ENCODE results near the gene ADGRB3. TPM values are rescaled to one million over a fixed set of nuclear protein-coding genes. Genes with fewer than 3 reads are reported as not detected.

Gene ADGRB3
- total RNA-seq, 1 donor from 2014 or later = 2.7 TPM

DNA sequence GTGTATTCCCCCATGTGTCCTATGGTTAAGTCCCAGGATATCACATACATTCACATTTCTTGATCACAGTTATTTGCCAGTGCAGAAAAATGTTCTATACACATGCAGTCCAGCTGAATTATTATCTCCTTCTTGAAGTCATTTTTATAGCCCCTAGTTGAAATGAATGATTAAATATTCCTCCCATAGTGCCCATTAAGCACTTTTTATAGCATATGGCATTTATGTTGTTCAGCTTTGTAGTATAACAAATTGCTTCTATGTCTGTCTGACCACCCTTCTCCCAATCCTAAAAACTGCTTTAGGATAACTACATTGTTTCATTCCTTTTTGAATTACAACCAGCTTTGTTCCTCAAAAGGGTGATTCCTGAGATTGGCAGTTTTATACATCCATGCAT lies 123.5 kb downstream of the ADGRB3 start:
- TF ChIP-seq, protein P1, sequence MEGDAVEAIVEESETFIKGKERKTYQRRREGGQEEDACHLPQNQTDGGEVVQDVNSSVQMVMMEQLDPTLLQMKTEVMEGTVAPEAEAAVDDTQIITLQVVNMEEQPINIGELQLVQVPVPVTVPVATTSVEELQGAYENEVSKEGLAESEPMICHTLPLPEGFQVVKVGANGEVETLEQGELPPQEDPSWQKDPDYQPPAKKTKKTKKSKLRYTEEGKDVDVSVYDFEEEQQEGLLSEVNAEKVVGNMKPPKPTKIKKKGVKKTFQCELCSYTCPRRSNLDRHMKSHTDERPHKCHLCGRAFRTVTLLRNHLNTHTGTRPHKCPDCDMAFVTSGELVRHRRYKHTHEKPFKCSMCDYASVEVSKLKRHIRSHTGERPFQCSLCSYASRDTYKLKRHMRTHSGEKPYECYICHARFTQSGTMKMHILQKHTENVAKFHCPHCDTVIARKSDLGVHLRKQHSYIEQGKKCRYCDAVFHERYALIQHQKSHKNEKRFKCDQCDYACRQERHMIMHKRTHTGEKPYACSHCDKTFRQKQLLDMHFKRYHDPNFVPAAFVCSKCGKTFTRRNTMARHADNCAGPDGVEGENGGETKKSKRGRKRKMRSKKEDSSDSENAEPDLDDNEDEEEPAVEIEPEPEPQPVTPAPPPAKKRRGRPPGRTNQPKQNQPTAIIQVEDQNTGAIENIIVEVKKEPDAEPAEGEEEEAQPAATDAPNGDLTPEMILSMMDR (IDR thresholded peaks at IDR 0.05) = no peak
- TF ChIP-seq POLR2AphosphoS5 (IDR thresholded peaks at IDR 0.05; ENCODE audit: insufficient read depth in 1 of 2, low read depth in 1 of 2) (no peak), POLR2A (IDR thresholded peaks at IDR 0.05) (no peak)
- Histone ChIP-seq H3K4me1 (no peaks in the 10 kb centered on the region), H3K36me3 (no peaks in the 10 kb centered on the region), H3K27me3 (no peaks in the 10 kb centered on the region), H3K27ac (no peak overlapping the region), H3K4me3 (no peak overlapping the region), H3K9me3 (no peaks in the 10 kb centered on the region)
- intact Hi-C loops (cut with DNase I) = no loop called here
- no peak for DNase-seq (ENCODE audit: extremely low spot score in 2 of 2)

DNA sequence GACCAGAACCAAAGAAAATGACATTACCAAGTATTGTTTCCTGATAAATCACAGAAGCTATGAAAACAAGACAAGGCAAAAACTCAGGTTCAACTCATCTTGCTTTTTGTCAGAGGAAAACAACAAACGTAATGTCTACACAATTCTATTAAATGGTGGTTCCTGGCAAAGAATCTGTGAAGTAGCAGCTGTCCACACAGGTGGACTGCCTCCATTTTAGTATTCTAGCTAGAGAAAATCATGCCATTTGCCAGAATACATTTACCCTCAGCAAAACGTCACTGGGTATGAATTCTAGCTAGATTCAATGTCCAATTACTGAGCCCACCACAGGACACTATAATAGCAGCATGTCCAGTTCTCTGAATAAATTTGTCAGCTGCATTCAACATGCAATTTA lies 125.4 kb downstream of the ADGRB3 start:
- DNase-seq (ENCODE audit: extremely low spot score in 2 of 2) = no peak
- Histone ChIP-seq H3K9me3 (no peaks in the 10 kb centered on the region), H3K27ac (no peak overlapping the region), H3K27me3 (no peaks in the 10 kb centered on the region), H3K36me3 (no peaks in the 10 kb centered on the region), H3K4me3 (no peak overlapping the region), H3K4me1 (no peaks in the 10 kb centered on the region)
- no peak for TF ChIP-seq POLR2AphosphoS5 (IDR thresholded peaks at IDR 0.05; ENCODE audit: insufficient read depth in 1 of 2, low read depth in 1 of 2)
- no peak for TF ChIP-seq POLR2A (IDR thresholded peaks at IDR 0.05)
- TF ChIP-seq, protein P1 (IDR thresholded peaks at IDR 0.05) = no peak
- intact Hi-C loops (cut with DNase I) = no loop called here

DNA sequence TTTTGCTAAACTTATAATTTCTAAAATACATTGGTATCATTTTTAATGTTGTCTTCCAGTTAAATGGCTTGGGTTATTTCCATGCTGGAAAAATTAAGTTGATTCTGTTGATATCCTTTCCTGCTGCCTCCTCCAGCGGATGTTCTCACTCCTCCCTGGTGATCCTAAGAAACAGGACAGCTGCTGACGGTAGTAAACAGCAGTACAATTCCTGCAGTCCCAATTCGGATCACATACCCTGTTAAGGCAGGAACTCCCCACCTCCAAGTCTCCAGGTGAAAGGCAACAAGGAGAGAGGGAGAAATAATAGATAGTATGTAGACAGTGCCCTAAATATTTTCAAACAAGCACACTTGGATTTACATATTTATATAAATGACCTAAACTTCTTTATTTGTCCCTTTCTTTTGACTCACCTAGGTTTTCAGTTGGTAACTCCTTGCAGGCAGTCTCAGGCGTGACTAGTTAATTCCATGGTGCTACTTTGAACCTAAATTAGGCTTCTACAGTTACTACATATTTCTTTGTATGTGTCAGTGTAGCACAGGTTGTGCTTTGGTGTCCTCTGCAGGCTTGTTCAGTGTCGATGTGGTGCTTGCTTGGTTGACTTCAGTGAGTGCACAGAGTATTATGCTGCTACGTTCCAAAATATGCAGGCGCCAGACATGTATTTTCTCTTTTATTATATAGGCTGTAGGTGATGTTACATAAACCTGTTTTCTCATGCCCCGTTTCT lies 126.0 kb downstream of the ADGRB3 start:
- no peak for TF ChIP-seq POLR2A (IDR thresholded peaks at IDR 0.05)
- TF ChIP-seq, protein P1 (IDR thresholded peaks at IDR 0.05) = no peak
- TF ChIP-seq POLR2AphosphoS5 (IDR thresholded peaks at IDR 0.05; ENCODE audit: insufficient read depth in 1 of 2, low read depth in 1 of 2) = no peak
- Histone ChIP-seq H3K27me3 (no peaks in the 10 kb centered on the region), H3K36me3 (no peaks in the 10 kb centered on the region), H3K4me3 (no peak overlapping the region), H3K9me3 (no peaks in the 10 kb centered on the region), H3K4me1 (no peaks in the 10 kb centered on the region), H3K27ac (no peak overlapping the region)
- intact Hi-C loops (cut with DNase I) = no loop called here
- no peak for DNase-seq (ENCODE audit: extremely low spot score in 2 of 2)

DNA sequence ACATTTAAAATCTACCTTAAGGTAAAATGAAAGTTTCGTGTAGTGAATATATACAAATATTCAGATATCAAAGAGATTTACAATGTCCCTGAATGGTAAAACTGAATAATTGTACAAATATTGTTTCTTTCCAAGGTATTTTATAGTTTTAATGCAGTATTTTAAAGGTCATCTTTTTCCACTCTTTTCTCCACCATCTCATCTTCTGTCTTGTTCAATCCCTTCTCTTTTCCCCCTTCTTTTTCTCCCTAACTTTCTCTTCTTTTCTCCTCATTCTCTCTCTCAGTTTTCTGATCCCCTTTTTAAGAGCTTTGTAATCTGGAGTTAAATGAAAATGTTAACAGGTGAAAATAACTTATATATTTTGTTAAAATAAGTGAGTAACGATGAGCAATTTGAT lies 126.9 kb downstream of the ADGRB3 start:
- H3K4me3 ChIP-seq = no peak overlapping the region
- no peak overlapping the region for H3K27ac ChIP-seq
- no peaks in the 10 kb centered on the region for H3K27me3 ChIP-seq
- intact Hi-C loops (cut with DNase I) = no loop called here
- no peaks in the 10 kb centered on the region for H3K36me3 ChIP-seq
- TF ChIP-seq POLR2A (IDR thresholded peaks at IDR 0.05) (no peak), POLR2AphosphoS5 (IDR thresholded peaks at IDR 0.05; ENCODE audit: insufficient read depth in 1 of 2, low read depth in 1 of 2) (no peak)
- TF ChIP-seq, protein P1 (IDR thresholded peaks at IDR 0.05) = no peak
- no peaks in the 10 kb centered on the region for H3K9me3 ChIP-seq
- no peaks in the 10 kb centered on the region for H3K4me1 ChIP-seq
- no peak for DNase-seq (ENCODE audit: extremely low spot score in 2 of 2)

DNA sequence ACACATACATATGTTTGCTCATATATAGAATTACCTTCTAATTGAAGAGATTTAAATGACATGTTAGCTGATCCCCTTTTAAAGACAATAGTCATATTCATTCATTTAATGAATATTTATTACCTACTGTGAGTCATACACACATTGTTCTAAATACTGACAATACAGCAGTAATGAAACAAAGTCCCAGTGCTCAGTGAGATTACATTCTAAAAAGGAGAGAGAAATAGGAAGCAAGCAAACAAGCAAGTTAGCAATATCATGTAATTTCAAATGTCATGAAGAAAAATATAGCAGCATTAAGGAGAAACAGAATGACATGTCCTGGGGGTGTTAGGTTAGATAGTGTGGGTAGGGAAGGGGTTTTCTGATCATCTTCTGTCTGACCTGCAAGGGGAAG lies 136.3 kb downstream of the ADGRB3 start:
- Histone ChIP-seq H3K36me3 (no peaks in the 10 kb centered on the region), H3K4me1 (no peaks in the 10 kb centered on the region), H3K27me3 (no peaks in the 10 kb centered on the region), H3K27ac (no peak overlapping the region), H3K9me3 (no peaks in the 10 kb centered on the region), H3K4me3 (no peak overlapping the region)
- intact Hi-C loops (cut with DNase I) = no loop called here
- DNase-seq (ENCODE audit: extremely low spot score in 2 of 2) = no peak
- TF ChIP-seq POLR2AphosphoS5 (IDR thresholded peaks at IDR 0.05; ENCODE audit: insufficient read depth in 1 of 2, low read depth in 1 of 2) (no peak), POLR2A (IDR thresholded peaks at IDR 0.05) (no peak)
- TF ChIP-seq, protein P1 (IDR thresholded peaks at IDR 0.05) = no peak
